ENCODE measurements around the gene ATP11B. TPM values are rescaled to one million over a fixed set of nuclear protein-coding genes. Genes with fewer than 3 reads are reported as not detected.

Gene ATP11B
- total RNA-seq, 1 experiment from 2014 or later: 48.8 TPM

GRCh38 chr3:182790612-182791011, 2.7 kb upstream of the ATP11B start:
- ATAC-seq: no peak
- Histone ChIP-seq H3K9me3 (ENCODE audit: low read length) (no peaks in the 10 kb centered on the region), H2AFZ (ENCODE audit: low read length) (no peak overlapping the region), H3K4me3 (ENCODE audit: low read length) (no peak overlapping the region), H4K20me1 (ENCODE audit: low read length) (no peaks in the 10 kb centered on the region), H3K4me1 (ENCODE audit: insufficient read depth, low read length) (peaks cover 12% of the 10 kb centered on the region), H3K4me2 (ENCODE audit: low read length) (no peak overlapping the region), H3K79me2 (ENCODE audit: low read length) (peaks cover 18% of the 10 kb centered on the region), H3F3A (ENCODE audit: low read length, unreplicated experiment) (no peaks in the 10 kb centered on the region), H3K9me2 (replicated peaks; ENCODE audit: low read length) (no peaks in the 10 kb centered on the region), H3K27me3 (ENCODE audit: low read length) (no peaks in the 10 kb centered on the region), H3K9ac (ENCODE audit: low read length) (no peak overlapping the region), H3K36me3 (ENCODE audit: low read depth, low read length) (no peaks in the 10 kb centered on the region), H3K27ac (ENCODE audit: low read length) (no peak overlapping the region)
- no peak for DNase-seq
- TF ChIP-seq CTCF (conservative IDR thresholded peaks at IDR 0.05; ENCODE audit: low read depth, low read length): no peak; the same call in 1 of the 2 replicates
- no peak for TF ChIP-seq EZH2 (IDR thresholded peaks at IDR 0.05; ENCODE audit: low read length, unreplicated experiment)
- no peak for TF ChIP-seq EZH2phosphoT487 (IDR thresholded peaks at IDR 0.05; ENCODE audit: borderline replicate concordance, low read length)
- BruUV-seq (replicated peaks): no TSS peak
- ChIA-PET POLR2A (ENCODE audit: unreplicated experiment) (no interaction called here), CTCF (no interaction called here)
- intact Hi-C loops (cut with micrococcal nuclease): loop anchor here (5.0 kb wide), 1 partner anchor 97 kb away; no protein-coding TSS in a partner anchor

GRCh38 chr3:182793663-182794454, 555 bp downstream of the ATP11B start:
- ChIA-PET CTCF (interaction anchor here (0.6 kb wide), 1 partner anchor 87 kb away, joined by 3 read pairs; no protein-coding TSS in a partner anchor), POLR2A (ENCODE audit: unreplicated experiment) (no interaction called here)
- no peak overlapping the region for H3K27ac ChIP-seq (ENCODE audit: low read length)
- peak overlapping the region; percentile 84 for H3K4me2 ChIP-seq (ENCODE audit: low read length)
- H3K4me1 ChIP-seq (ENCODE audit: insufficient read depth, low read length): peaks cover 16% of the 10 kb centered on the region
- H4K20me1 ChIP-seq (ENCODE audit: low read length): no peaks in the 10 kb centered on the region
- H2AFZ ChIP-seq (ENCODE audit: low read length): peak overlapping the region; percentile 84
- no peaks in the 10 kb centered on the region for H3K9me2 ChIP-seq (replicated peaks; ENCODE audit: low read length)
- H3K27me3 ChIP-seq (ENCODE audit: low read length): no peaks in the 10 kb centered on the region
- TF ChIP-seq CTCF (conservative IDR thresholded peaks at IDR 0.05; ENCODE audit: low read depth, low read length): no peak
- no peak for TF ChIP-seq EZH2 (IDR thresholded peaks at IDR 0.05; ENCODE audit: low read length, unreplicated experiment)
- no peak for TF ChIP-seq EZH2phosphoT487 (IDR thresholded peaks at IDR 0.05; ENCODE audit: borderline replicate concordance, low read length)
- peak overlapping the region; percentile 78 for H3K9ac ChIP-seq (ENCODE audit: low read length)
- BruUV-seq (replicated peaks): no TSS peak
- no peaks in the 10 kb centered on the region for H3K9me3 ChIP-seq (ENCODE audit: low read length)
- H3K36me3 ChIP-seq (ENCODE audit: low read depth, low read length): no peaks in the 10 kb centered on the region
- DNase-seq (peak; percentile 42), ATAC-seq (peak; percentile 43)
- H3K79me2 ChIP-seq (ENCODE audit: low read length): peaks cover 47% of the 10 kb centered on the region
- no peaks in the 10 kb centered on the region for H3F3A ChIP-seq (ENCODE audit: low read length, unreplicated experiment)
- intact Hi-C loops (cut with micrococcal nuclease): loop anchor here (2.0 to 5.0 kb wide), 2 partner anchors 43 to 93 kb away; no protein-coding TSS in a partner anchor
- H3K4me3 ChIP-seq (ENCODE audit: low read length): peak overlapping the region; percentile 81

Data from PC-3 (cell line).